H1 (cell line): Measurements from ENCODE around the gene SMAD6. TPM values are rescaled to one million over a fixed set of nuclear protein-coding genes. Genes with fewer than 3 reads are reported as not detected.

Experiments used
- CTBP2 ChIP-seq: IDR thresholded peaks from 2 replicates; pipeline ENCODE4 v1.7.0; 2011; ENCODE audit warnings: borderline replicate concordance, mild to moderate bottlenecking, moderate library complexity, mixed read lengths, low read length; ENCODE audit not compliant: insufficient read depth, insufficient read length
- E2F6 ChIP-seq: IDR thresholded peaks from 2 replicates; pipeline ENCODE4 v1.6.1; 2012; ENCODE audit warnings: inconsistent platforms
- RNF2 ChIP-seq: fragments of 200-900, 300-1000 bp; sonication (generic); IDR thresholded peaks from 2 replicates; pipeline ENCODE4 v1.7.1; 2016; ENCODE audit warnings: borderline replicate concordance, low read depth, mild to moderate bottlenecking, antibody characterized with exemption, low read length; ENCODE audit not compliant: poor library complexity, severe bottlenecking; ENCODE audit errors: missing control alignments
- SP4 ChIP-seq: IDR thresholded peaks from 2 replicates; pipeline ENCODE4 v1.6.1; 2012; ENCODE audit warnings: low read length, inconsistent platforms
- TAF1 ChIP-seq: IDR thresholded peaks from 2 replicates; pipeline ENCODE4 v1.6.1; 2011; ENCODE audit warnings: mild to moderate bottlenecking, low read depth, low read length
- polyA plus RNA-seq, 7 experiments: library from polyadenylated mRNA; depleted of rRNA in 3 of 7; stranded (reverse) in 5 of 7; unstranded in 2 of 7; fragments of >200 nt in 5 of 7; fragments of 200-250 nt in 2 of 7; gene quantifications; 1 replicate in 5 of 7; 2 replicates in 1 of 7; 4 replicates in 1 of 7; pipeline versions ENCODE4 v1.2.1 to v1.2.3, GENCODE V29; 2011 to 2013; ENCODE audit warnings: missing spikeins in 2 of 7, mixed read lengths in 2 of 7
- total RNA-seq: library from RNA; stranded (reverse); fragmentation: NEBNext Ultra II Directional; extraction: Animal tissue kit (Norgen Biotek cat#: 25700); gene quantifications from 2 replicates; pipeline ENCODE4 v1.2.1, GENCODE V29; 2021

SMAD6 gene
- total and polyA plus RNA-seq, 2 of the 8 experiments (the other 6 are each of a cell fraction or from before 2014, with no cell fraction given): 1.8 to 7.0 TPM

GRCh38 chr15:66783314-66783713 is 81.3 kb downstream of the SMAD6 start (continued):
- no peak for TF ChIP-seq RNF2
- no peak for TF ChIP-seq CTBP2
- TF ChIP-seq SP4: no peak
- no peak for TF ChIP-seq TAF1
- no peak for TF ChIP-seq E2F6
